Hepatocyte (in vitro differentiated cells): ENCODE measurements around the gene PRKG1. TPM values are rescaled to one million over a fixed set of nuclear protein-coding genes. Genes with fewer than 3 reads are reported as not detected.

ENCODE experiments used
- DNase-seq: peaks from one replicate; pipeline ENCODE4 v3.0.0-alpha.2; 2016; ENCODE audit warnings: low spot score
- H2AFZ ChIP-seq: fragments of 200-600 bp; sonication (generic); 2 replicates; pipeline ENCODE4 v1.6.0; 2016; ENCODE audit warnings: antibody characterized with exemption, mild to moderate bottlenecking
- H3K27ac ChIP-seq: fragments of 200-600 bp; sonication (generic); 2 replicates; pipeline ENCODE4 v1.5.1; 2016; ENCODE audit warnings: mild to moderate bottlenecking
- H3K27me3 ChIP-seq: fragments of 200-600 bp; sonication (generic); 2 replicates; pipeline ENCODE4 v1.6.1; 2016
- H3K36me3 ChIP-seq: fragments of 200-600 bp; sonication (generic); replicated peaks from 2 replicates; pipeline ENCODE4 v1.5.1; 2016; ENCODE audit warnings: low read depth; ENCODE audit not compliant: insufficient read depth
- H3K4me1 ChIP-seq: fragments of 200-600 bp; sonication (generic); 2 replicates; pipeline ENCODE4 v1.5.1; 2016; ENCODE audit warnings: mild to moderate bottlenecking, moderate library complexity; ENCODE audit not compliant: insufficient read depth
- H3K4me2 ChIP-seq: fragments of 200-600 bp; sonication (generic); 2 replicates; pipeline ENCODE4 v1.6.0; 2016
- H3K4me3 ChIP-seq: fragments of 200-600 bp; sonication (generic); 2 replicates; pipeline ENCODE4 v1.5.1; 2016; ENCODE audit warnings: mild to moderate bottlenecking
- H3K79me2 ChIP-seq: fragments of 200-600 bp; sonication (generic); 2 replicates; pipeline ENCODE4 v1.6.0; 2017; ENCODE audit warnings: mild to moderate bottlenecking
- H3K9me2 ChIP-seq: fragments of 200-600 bp; sonication (generic); replicated peaks from 2 replicates; pipeline ENCODE4 v1.6.0; 2017; ENCODE audit warnings: mild to moderate bottlenecking; ENCODE audit not compliant: insufficient read depth
- H3K9me3 ChIP-seq: fragments of 200-600 bp; sonication (generic); 2 replicates; pipeline ENCODE4 v1.5.1; 2016; ENCODE audit warnings: low read depth, mild to moderate bottlenecking
- H4K20me1 ChIP-seq: fragments of 200-600 bp; sonication (generic); 2 replicates; pipeline ENCODE4 v1.6.0; 2016; ENCODE audit warnings: mild to moderate bottlenecking; ENCODE audit not compliant: insufficient read depth, poor library complexity, severe bottlenecking
- CTCF ChIP-seq: fragments of 200-600 bp; sonication (generic); IDR thresholded peaks from 2 replicates; pipeline ENCODE4 v1.5.1; 2016; ENCODE audit warnings: antibody characterized with exemption, mild to moderate bottlenecking; ENCODE audit not compliant: poor library complexity
- EZH2 ChIP-seq: fragments of 200-600 bp; sonication (generic); IDR thresholded peaks from 2 replicates; pipeline ENCODE4 v1.6.1; 2016; ENCODE audit warnings: antibody characterized with exemption, mild to moderate bottlenecking, borderline replicate concordance
- EZH2phosphoT487 ChIP-seq: fragments of 200-600 bp; sonication (generic); IDR thresholded peaks from one replicate; pipeline ENCODE4 v1.6.1; 2018; ENCODE audit warnings: antibody characterized with exemption, mild to moderate bottlenecking, low read depth, moderate library complexity; ENCODE audit not compliant: unreplicated experiment, severe bottlenecking
- WGBS: methylation state at CpG from one replicate; pipeline ENCODE4 v1.1.6; 2016; ENCODE audit warnings: low lambda C conversion rate; ENCODE audit errors: missing lambda C conversion rate; 5-methylcytosine and 5-hydroxymethylcytosine counted together
- polyA plus RNA-seq: library from polyadenylated mRNA; unstranded; fragments of >200 nt; fragmentation: Nextera tagmentation; extraction: Ambion mirVana; gene quantifications from 2 replicates; pipeline ENCODE4 v1.2.1, GENCODE V29; 2016
- total RNA-seq: library from RNA; depleted of rRNA; stranded (reverse); fragments of >200 nt; gene quantifications from 2 replicates; pipeline ENCODE4 v1.2.3, GENCODE V29; 2014

Gene PRKG1
- total and polyA plus RNA-seq, 2 experiments from 2014 or later, result 4.0 to 8.1 TPM

GRCh38 chr10:51083356-51083853 lies 9.1 kb downstream of the PRKG1 start:
- peak; percentile 11 for DNase-seq
- Histone ChIP-seq H2AFZ (peak overlapping the region; percentile 18), H3K27ac (no peak overlapping the region), H3K27me3 (no peaks in the 10 kb centered on the region), H3K4me2 (peak overlapping the region; percentile 60), H3K36me3 (no peaks in the 10 kb centered on the region), H3K4me1 (peaks cover 9% of the 10 kb centered on the region), H3K9me3 (no peaks in the 10 kb centered on the region), H3K4me3 (no peak overlapping the region), H4K20me1 (no peaks in the 10 kb centered on the region), H3K79me2 (no peaks in the 10 kb centered on the region), H3K9me2 (no peaks in the 10 kb centered on the region)
- no peak for TF ChIP-seq EZH2
- no peak for TF ChIP-seq EZH2phosphoT487
- TF ChIP-seq CTCF, result no peak
- WGBS, result 28% methylated on average over 6 of the region's 6 CpGs

- DNase-seq, result no peak
- no peaks in the 10 kb centered on the region for H3K9me3 ChIP-seq
- 89% methylated on average over 5 of the region's 5 CpGs for WGBS
- no peak overlapping the region for H3K27ac ChIP-seq
- TF ChIP-seq EZH2phosphoT487, result no peak
- no peak for TF ChIP-seq CTCF
- no peak for TF ChIP-seq EZH2
- H3K79me2 ChIP-seq, result no peaks in the 10 kb centered on the region
- peaks cover 9% of the 10 kb centered on the region for H3K4me1 ChIP-seq
- no peaks in the 10 kb centered on the region for H3K9me2 ChIP-seq
- H3K4me2 ChIP-seq, result no peak overlapping the region
- H3K36me3 ChIP-seq, result no peaks in the 10 kb centered on the region
- no peak overlapping the region for H2AFZ ChIP-seq
- H3K27me3 ChIP-seq, result no peaks in the 10 kb centered on the region
- no peak overlapping the region for H3K4me3 ChIP-seq
- no peaks in the 10 kb centered on the region for H4K20me1 ChIP-seq
Measured at GRCh38 chr10:51085204-51085603, 10.9 kb downstream of the PRKG1 start.

GRCh38 chr10:51086710-51087109 lies 12.4 kb downstream of the PRKG1 start:
- H3K36me3 ChIP-seq, result no peaks in the 10 kb centered on the region
- H4K20me1 ChIP-seq, result no peaks in the 10 kb centered on the region
- peaks cover 9% of the 10 kb centered on the region for H3K4me1 ChIP-seq
- no peak overlapping the region for H2AFZ ChIP-seq
- H3K79me2 ChIP-seq, result no peaks in the 10 kb centered on the region
- 82% methylated on average over 4 of the region's 4 CpGs for WGBS
- TF ChIP-seq EZH2, result no peak
- TF ChIP-seq CTCF, result no peak
- no peak for TF ChIP-seq EZH2phosphoT487
- no peak overlapping the region for H3K27ac ChIP-seq
- no peaks in the 10 kb centered on the region for H3K27me3 ChIP-seq
- H3K9me3 ChIP-seq, result no peaks in the 10 kb centered on the region
- no peak overlapping the region for H3K4me3 ChIP-seq
- H3K4me2 ChIP-seq, result no peak overlapping the region
- no peak for DNase-seq
- H3K9me2 ChIP-seq, result no peaks in the 10 kb centered on the region

- no peaks in the 10 kb centered on the region for H3K79me2 ChIP-seq
- no peak overlapping the region for H3K4me3 ChIP-seq
- H2AFZ ChIP-seq, result no peak overlapping the region
- no peaks in the 10 kb centered on the region for H3K9me2 ChIP-seq
- no peaks in the 10 kb centered on the region for H3K36me3 ChIP-seq
- no peaks in the 10 kb centered on the region for H3K9me3 ChIP-seq
- TF ChIP-seq CTCF (no peak), EZH2 (no peak), EZH2phosphoT487 (no peak)
- H3K4me1 ChIP-seq, result peaks cover 9% of the 10 kb centered on the region
- no peak for DNase-seq
- H3K27me3 ChIP-seq, result no peaks in the 10 kb centered on the region
- H3K27ac ChIP-seq, result no peak overlapping the region
- no peaks in the 10 kb centered on the region for H4K20me1 ChIP-seq
- H3K4me2 ChIP-seq, result no peak overlapping the region
Measured at GRCh38 chr10:51087114-51087513, 12.8 kb downstream of the PRKG1 start.
